NCI-H226 (cell line): ENCODE results near the gene KDM2A.
"Not testable (repeated sequence)": the region's sequence is repeated elsewhere in the genome, so short reads cannot be mapped to it uniquely, and the experiment has no call there.

Experiments used
- DNase-seq: peaks from one replicate; pipeline ENCODE4 v3.0.0-alpha.2; 2015

Gene KDM2A

DNA sequence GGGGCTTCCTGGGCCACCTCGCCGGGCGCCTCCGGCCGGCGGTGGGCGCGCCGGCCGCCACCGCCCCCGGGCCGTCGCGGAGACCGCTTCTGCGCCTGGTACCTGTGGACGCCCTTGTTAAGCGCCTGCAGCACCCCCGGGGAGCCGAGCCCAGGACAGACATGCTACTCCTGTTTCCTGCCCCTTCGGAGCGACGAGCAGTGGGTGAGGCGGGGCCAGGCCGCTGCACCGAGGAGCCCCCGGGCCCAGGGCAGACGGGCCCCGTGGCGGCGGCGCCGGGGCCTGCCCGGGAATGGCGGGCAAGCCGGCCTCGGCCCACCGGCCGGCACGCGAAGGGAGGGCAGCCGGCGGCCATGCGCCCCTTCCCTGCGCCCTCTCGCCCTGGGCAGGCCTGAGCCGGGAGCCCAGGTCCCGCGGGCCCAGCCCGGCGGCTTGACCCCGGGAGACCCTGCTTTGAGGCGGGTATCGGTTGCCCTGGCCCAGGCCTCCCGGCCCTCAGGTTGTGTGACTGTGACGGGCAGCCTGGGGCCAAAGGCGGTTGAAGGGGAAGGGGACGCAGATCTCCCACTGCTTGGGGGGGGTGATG, 789 bp upstream of the KDM2A start:
- DNase-seq, result no peak

DNA sequence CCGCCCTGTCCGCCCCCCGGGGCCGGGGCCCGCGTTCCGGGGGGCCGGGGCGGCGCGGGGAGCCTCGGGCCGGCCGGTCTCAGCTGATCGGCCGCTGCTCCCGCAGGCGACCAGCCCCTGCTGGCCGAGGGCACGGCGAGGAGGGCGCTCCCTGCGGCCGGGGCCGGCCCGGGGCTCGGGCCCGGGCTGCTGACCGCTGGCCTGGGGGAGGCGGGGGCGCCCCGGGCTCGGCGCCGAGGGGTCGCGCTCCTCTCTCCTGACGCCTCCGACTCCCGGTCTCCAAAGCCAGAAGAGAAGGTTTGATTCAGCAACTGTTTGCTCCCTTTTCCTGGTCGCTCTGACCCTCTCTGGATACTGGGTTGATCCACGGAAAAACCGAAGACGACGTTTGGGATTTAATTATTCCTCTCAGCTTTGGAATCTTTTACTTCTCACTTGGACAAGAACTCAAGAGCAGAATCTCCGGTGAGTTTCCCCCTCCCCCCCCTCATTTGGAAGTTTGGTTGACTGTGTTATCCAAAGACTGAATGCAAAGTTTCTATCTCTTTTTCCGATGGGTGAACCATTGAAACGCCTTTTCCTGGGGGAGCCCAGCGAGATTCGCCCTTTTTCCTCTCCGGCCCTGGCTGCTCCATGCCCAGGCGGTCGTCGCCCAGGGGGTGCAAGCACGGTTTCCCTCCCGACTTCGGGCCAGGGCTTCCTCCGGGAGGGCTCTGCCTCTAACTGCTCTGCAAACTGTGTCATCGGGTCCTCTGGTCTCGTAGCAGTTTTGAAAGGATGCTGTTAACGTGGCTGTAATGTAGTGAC, 725 bp downstream of the KDM2A start:
- DNase-seq, result no peak

DNA sequence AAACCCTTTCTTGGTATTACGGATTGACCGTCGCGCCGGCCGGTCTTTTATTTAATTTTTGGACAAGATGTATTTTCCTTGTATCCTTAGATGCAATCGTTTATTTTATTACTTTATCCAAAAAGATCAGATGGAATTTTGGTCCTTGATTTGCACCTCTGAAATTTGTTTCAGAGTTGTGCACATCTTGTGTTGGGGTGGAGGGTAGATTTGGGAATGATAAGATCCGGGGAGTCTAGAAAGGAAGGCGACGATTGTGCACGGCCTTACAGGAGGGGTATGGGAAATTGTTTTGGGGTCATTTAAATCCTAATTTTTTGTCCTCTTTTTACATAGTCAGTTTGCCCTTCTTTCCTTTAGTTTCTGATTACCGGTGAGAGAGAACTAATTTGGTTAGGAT, 1.4 kb downstream of the KDM2A start:
- no peak for DNase-seq

DNA sequence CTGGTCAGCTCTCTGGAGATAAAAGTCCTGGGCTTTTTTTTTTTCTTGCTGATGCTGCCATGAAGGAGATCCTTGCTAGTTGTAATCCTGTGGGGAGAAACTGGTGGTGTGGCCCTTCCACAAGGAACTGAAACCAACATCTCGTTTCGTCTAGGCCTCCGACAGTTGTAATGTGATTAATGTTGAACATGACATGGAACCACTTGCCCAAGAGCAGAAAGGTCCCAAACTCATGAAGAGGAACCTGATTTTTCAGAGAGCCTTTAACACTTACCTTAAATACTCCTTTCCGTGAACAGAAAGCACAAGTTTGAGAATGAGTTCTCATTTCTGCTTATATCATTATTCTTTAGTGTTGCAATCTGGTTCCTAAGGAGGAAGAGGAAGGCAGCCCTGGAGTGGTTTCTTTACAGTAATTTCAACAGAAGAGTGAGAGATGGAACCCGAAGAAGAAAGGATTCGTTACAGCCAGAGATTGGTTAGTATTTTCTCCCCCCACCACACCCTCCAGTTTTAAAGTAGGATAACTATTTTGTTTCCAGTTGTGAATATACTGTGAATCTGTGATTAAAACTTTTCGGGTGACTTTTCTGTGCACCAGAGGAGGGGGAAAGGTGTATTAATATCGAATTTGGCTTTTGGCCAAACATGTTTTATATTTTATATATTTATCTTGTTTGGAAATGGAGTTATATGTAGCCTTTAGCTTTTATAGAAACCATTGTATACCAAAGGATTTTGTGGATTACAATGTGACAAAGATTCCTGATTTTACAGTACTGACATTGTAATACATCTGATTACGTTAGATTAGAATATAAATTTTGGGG, 2.0 kb downstream of the KDM2A start:
- no peak for DNase-seq

DNA sequence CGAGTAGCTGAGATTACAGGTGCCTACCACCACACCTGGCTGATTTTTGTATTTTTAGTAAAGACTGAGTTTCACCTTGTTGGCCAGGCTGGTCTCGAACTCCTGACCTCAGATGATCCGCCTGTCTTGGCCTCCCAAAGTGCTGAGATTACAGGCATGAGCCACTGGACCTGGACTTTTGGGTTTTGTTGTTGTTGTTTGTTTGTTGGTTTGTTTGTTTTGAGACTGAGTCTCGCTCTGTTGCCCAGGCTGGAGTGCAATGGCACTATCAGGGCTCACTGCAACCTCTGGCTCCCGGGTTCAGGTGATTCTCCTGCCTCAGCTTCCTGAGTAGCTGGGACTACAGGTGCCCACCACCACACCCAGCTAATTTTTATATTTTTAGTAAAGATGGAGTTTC, 4.7 kb downstream of the KDM2A start:
- not testable (repeated sequence) for DNase-seq

DNA sequence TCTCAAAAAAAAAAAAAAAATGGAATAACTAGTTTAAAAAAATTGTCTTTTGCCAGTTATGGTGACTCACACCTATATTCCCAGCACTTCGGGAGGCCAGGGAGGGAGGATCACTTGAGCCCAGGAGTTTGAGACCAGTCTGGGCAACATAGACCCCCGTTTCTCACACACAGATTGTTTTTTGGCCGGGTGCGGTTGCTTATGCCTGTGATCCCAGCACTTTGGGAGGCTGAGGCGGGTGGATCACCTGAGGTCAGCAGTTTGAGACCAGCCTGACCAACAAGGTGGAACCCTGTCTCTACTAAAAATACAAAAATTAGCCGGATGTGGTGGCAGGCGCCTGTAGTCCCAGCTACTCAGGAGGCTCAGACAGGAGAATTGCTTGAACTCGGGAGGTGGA, 7.2 kb downstream of the KDM2A start:
- not testable (repeated sequence) for DNase-seq

DNA sequence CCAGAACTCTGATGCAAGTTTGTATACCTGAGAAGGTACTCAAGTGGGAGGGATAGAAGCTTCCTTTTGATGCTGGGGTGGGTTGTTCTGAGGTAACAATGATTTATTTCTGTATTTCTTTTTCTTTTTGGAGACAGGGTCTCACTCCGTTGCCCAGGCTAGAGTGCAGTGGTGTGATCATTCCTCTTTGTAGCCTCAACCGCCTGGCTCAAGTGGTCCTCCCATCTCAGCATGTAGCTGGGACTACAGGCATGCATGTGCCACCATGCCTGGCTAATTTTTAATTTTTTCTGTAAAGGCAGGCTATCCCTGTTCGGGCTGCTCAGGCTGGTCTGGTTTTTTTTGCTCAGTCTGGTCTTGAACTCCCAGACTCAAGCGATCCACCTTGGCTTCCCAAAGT, 7.9 kb downstream of the KDM2A start:
- no peak for DNase-seq

DNA sequence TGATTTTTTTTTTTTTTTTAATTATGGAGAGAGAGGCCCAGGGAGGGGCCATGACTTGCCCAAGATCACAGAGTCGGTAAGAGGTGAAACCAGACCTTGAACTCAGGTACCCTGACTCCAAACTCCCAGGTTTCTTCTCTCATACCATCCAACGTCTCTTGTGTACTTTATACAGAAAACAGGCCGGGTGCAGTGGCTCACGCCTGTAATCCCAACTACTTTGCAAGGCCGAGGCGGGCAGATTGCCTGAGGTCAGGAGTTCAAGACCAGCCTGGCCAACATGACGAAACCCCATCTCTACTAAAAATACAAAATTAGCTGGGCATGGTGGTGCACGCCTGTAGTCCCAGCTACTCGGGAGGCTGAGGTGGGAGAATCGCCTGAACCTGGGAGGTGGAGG, 11.8 kb downstream of the KDM2A start:
- not testable (repeated sequence) for DNase-seq

DNA sequence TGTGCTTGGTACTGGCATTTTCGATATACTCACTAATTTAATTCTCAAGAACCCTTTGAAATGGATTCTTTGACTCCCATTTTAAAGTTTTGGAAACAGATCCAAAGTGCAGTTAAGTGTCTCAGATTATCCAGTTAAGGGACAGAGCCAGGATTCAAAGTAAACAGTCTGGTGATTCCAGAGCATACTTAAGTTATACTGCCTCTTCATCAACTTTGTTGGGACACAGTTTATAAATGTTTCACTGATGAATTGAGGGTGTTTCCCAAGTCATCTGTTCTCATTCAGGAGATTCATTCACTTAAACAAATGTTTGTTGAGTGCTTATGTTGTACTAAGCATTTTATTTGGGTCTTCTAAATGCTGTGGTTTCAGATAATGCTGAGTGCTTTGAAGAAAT, 17.1 kb downstream of the KDM2A start:
- no peak for DNase-seq

DNA sequence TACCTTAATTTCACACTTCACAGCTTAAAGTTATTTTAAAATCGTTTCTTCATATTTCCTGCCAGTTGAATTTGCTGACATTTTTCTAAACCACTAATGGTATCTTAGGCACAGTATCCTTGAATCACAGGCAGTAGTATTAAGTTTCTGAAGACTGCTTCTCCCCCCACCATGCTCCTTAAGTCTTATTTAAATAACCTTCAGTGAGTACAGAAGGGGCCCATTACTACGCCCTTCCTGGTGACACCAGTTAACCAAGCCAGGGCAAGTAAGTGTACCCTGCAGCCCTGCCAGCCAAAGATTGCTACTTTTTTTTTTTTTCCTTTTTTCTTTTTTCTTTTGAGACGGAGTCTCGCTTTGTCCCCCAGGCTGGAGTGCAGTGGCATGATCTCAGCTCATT, 19.9 kb downstream of the KDM2A start:
- no peak for DNase-seq

DNA sequence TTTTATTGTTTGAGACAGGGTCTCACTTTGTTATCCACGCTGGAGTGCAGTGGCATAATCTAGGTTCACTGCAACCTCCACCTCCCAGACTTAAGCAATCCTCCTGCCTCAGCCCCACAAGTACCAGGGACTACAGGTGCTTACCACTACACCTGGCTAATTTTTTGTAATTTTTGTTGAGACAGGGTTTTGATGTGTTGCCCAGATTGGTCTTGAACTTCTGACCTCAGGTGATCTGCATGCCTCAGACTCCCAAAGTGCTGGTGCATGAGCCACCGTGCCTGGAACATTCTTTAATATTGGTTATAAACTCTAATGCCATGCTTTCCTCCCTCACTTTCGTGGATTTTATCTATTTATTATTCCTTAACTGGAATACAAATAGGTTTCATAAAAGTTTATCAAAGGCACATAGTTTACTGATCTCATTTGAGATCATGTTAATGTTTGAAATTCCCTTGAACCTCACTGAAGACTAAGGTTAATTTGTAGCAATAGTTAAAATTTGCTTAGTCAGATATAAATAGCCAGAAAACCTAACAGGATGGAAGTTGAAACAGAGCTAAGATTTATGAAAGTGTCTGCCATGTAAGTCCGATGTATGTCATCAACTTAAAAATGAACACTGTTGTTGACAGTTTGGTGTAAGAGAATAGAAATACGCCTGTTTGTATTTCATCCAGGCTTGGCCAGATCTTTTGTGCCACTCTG, 27.6 kb downstream of the KDM2A start:
- no peak for DNase-seq

DNA sequence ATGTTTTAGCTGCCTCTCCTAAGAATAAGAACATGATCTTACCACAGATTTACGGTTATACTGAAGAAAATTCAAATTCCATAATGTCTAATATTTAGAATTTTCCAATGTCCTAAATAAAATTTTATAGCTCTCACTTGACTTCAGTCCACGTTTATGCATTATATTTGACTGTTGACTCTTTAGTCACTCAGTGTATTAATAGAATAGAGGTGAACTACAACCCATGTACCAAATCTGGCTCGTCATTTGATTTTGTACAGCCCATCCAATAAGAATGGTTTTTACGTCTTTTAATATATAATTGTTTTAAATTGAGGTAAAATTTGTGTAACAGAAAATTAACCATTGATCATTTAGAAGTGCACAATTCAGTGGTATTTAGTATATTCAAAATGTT, 34.9 kb downstream of the KDM2A start:
- DNase-seq, result no peak

DNA sequence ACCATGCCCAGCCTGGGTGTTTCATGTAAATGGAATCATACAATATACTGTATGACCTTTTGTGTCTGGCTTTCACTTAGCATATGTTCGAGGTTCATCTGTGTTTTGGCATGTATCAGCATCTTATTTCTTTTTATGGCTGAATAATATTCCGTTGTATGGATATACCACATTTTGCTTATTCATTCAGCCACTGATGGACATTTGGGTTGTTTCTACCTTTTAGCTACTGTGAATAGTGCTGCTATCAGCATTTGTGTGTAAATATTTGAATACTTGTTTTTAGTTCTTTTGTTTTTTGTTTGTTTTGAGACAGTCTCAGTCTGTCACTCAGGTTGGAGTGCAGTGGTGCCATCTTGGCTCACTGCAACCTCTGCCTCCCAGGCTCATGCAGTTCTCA, 35.7 kb downstream of the KDM2A start:
- DNase-seq, result no peak

DNA sequence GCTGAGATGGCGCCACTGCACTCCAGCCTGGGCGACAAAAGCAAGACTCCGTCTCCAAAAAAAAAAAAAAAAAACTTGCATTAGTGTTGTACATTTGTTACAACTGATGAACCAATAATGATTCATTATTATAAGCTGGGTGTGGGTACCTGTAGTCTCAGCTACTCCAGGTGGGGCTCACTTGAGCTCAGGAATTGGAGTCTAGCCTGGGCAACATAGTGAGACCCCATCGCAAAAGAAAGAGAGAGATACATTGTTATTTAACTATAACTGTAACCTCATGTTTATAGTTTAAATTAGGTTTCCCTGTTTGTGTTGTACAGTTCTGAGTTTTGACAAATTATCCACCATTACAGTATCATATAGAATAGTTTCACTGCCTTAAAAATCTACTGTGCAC, 38.6 kb downstream of the KDM2A start:
- no peak for DNase-seq

DNA sequence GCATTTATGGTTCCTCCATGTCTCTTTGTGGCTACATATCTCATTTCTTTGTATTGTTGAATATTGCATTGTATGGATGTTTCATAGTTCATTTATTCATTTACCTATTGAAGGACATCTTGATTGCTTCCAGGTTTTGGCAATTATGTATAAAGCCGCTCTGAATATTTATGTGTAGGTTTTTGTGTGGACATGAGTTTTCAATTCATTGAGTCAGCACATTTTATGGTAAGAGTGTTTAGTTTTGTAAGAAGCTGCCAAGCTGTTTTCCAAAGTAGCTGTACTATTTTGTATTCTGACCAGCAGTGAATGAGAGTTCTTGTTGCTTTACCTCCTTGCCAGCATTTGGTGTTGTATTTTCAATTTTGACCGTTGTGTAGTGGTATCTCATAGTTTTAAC, 39.2 kb downstream of the KDM2A start:
- DNase-seq, result no peak

DNA sequence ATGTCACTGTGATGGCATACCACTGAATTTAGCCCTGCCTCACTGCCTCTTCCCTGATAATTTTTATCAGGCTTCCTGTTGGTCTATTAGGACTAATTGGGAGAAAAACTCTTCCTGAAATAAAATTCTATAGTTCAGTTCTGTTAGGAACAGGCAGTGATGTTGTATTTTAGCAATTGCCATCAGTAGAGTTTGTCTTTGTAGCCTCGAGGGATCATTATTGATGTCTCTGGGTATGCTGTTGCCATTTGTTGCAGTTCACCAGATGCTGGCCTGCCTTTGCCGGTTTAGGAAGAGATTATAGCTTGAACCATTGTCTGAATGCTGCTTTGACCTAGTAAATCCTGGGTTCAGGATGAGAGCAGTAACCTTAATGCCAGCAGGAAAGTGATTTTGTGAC, 41.0 kb downstream of the KDM2A start:
- DNase-seq, result no peak

DNA sequence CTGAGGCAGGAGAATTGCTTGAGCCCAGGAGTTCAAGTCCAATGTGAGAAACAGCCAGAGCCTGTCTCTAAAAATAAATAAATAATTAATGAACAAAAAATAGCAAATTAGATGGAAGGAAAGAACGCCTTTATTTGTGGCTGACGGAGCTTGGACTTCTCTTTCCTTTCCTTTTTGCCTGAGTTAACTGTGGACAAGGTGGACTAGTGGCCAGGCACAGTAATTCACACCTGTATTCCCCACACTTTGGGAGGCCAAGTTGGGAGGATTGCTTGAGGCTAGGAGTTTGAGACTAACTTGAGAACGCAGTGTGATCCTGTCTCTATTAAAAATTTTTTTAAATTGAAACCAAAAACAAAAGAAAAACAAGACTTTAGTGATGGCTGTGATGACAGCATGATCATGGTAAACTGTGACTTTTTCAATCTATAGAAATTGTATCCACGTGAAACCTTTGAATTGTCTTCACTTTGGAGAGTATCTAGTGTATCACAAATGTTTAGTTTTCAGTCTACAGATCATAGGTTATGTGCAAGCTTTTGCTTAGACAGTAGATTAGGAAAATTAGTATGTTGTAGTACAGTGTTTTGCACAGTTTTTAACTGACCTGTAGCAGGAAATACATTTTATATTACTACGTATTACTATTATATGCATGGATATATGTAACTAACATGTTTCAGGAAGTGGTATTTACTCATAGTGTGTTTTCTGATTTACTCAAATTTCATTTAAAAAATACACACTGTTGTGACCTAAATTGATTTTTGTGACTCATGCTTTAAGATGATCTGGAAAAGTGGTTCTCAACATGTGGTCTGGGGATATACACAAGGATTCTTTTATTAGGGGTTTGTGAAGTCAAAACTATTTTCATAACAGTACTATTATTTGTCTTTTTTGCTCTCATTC, 42.1 kb downstream of the KDM2A start:
- no peak for DNase-seq

DNA sequence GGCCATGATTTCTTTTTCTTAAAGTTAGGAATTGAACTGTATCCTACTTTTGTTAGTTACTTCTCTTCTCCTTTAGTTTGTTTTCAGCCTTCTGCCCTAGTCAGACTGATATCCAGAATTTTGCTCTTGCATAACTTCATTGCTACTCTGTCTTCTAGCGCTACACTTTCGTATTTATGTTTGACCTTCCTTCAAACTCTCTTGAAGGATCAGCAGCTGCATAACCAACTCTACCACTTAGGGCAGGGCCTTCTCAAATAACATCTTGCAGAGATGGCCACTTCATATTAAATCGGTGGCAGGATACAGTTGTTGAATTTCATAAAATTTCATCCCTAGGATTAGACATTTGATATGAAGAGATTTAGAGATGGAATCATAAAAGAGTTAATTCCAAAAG, 43.9 kb downstream of the KDM2A start:
- DNase-seq, result no peak

DNA sequence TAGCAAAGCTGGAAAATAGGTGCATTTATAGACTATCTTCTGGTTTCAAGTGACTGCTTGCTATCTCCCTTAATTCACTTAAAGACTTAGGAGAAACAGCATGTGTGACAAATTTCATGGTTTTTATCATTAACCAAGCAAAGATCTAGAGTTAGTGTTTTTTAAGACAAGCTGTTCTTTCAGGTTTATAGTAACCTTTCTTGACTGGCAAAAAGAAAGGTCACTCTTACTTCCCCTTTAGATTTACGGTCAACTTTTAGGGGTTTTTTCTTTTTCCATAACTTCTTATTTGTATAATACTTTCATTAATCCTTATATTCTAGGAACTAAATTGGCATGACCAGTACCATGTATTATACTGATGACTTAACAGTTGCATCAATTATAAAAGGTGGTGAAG, 46.6 kb downstream of the KDM2A start:
- DNase-seq, result no peak

DNA sequence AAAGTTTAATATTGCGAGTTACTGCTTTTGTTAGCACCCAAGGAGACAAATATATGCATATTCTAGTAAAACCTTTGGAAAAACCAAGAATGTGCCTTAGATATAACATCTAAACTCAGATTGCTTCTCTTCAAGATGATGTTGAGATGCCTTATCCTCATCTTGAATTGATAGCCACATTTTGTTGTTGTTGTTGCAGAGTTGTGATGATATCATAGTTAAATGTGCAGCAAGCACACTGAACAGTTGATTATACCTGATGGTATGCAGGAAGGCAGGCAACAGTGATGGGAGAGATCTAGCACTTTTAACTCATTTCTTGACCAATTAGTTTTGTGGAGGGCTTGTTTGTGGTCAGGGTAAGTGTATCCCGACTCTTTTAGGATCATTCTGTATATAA, 48.0 kb downstream of the KDM2A start:
- DNase-seq, result no peak

DNA sequence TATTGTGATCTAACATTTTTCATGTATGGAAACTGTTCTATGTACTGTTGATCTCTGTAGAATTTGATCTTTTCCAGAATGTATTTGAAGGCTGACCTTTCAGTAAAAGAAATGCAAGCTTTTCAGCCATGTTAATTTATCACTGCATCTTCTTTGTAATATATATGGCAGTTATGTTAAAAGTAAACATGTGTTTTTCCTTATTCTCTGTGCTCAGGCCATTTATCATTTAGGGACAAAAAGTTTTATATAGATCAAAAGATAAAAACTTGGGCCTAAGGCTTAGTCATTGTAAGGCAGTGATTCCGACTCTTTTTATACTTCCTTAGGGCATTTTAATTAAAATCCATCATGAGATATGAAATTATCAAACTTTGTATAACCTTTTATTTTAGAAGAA, 48.7 kb downstream of the KDM2A start:
- DNase-seq, result no peak

DNA sequence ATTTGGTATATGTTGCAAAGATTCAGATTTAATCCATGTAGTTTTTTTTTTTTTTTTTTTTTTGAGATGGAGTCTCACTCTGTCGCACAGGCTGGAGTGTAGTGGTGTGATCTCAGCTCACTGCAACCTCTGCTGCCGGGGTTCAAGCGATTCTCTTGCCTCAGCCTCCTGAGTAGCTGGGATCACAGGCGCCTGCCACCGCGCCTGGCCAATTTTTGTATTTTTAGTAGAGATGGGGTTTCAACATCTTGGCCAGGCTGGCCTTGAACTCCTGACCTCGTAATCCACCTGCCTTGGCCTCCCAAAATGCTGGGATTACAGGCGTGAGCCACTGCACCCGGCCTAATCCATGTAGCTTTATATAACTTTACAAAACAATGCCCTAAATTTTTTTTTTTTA, 49.8 kb downstream of the KDM2A start:
- DNase-seq, result not testable (repeated sequence)
